NCI-H1105 treated with DMSO at 0.1 percent for 48 hours (cell line): Measurements from ENCODE around the gene LCE2D.
"Not testable (repeated sequence)": the region's sequence is repeated elsewhere in the genome, so short reads cannot be mapped to it uniquely, and the experiment has no call there.

Source experiments
- DNase-seq: peaks from one replicate; lab custom pipeline; 2025; lab: John Stamatoyannopoulos, UW

LCE2D gene, protein sequence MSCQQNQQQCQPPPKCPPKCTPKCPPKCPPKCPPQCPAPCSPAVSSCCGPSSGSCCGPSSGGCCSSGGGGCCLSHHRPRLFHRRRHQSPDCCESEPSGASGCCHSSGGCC

DNA sequence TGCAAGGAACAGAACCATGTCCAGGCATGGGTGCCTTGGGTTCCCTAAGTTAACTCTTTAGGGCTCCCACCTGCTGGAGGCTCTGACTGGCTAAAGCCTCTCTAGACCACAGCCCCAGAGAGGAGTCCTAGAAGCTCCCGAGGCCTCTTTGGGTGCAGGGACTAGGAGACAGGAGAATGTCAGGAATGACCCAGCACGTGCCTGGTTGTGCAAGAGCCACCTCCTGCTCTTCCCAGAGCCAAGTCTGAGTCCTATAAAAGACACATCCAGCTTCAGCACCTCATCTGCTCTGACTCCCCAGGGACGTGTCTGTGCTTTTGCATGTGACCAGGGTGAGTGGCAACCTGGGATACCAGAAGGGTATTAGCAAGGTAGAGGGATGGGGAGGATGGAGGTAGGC is at the start of gene LCE2D:
TSS of gene LCE2D (plus strand) at position 283 of the 400 bp plus-strand sequence. CDS start 726 bp downstream, outside the sequence.
- DNase-seq, result no peak

- DNase-seq, result no peak
Measured at GRCh38 chr1:152613511-152613910, 49.7 kb upstream of the LCE2D start, which contains the start of gene LCE3B. Gene LCE3B (plus strand): TSS chr1:152613811. CDS start chr1:152613811, 0 bp downstream.

DNA sequence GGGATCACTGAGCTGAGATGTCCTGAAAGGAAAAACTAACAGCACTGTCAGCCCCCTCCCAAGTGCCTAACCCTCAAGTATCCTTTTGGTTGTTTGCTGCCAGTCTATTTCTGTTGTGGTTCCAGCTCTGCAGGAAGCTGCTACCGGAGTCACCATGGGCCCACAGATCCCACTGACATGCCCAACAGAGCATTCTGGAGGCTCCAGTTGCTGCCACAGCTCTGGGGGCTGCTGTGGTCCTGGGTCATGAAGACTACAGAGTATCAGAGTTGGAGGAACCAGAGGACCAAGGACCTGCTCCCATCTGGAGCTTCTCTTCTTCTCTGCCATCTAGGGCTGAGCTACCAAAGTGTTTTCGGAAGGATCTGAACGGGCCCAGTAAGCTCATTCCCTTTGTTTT is 41.2 kb upstream of the LCE2D start:
- no peak for DNase-seq

GRCh38 chr1:152622803-152623202 is 40.4 kb upstream of the LCE2D start, which contains the start of gene LCE3A:
Gene LCE3A (minus strand): TSS chr1:152623103. CDS start chr1:152623103, 0 bp downstream.
- no peak for DNase-seq

DNA sequence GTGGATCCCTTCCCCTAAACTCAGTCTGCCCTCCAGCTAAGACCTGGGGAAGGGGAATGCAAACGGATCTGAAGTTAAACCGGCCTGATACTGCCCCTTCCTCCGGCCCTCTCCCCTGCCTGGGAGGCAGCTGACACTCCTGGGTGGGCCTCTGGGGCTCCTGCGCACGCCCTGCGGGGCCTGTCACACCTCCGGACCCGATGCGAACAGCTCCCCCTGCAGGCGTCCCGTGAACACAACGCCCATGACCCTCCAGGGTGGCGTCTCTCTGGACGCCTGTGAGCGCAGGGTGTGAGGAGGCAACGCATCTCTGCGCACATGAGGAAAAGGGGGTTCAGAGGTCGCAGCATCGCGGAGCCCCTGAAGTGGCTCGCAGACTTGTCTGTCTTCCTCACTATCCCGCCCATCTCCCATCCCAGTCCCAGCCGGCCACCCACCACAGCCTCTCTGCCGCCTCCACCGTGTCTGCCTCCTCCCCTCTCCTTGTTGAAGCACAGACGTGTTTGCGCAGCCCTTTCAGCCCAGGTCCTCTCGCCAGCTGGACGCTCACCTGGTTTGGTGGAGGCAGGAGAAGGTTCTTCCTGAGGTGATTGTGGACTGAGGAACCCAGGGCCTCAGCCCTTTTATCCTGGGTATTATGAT is 39.9 kb upstream of the LCE2D start:
- no peak for DNase-seq

- no peak for DNase-seq
Measured at GRCh38 chr1:152626744-152627143, 36.4 kb upstream of the LCE2D start.

DNA sequence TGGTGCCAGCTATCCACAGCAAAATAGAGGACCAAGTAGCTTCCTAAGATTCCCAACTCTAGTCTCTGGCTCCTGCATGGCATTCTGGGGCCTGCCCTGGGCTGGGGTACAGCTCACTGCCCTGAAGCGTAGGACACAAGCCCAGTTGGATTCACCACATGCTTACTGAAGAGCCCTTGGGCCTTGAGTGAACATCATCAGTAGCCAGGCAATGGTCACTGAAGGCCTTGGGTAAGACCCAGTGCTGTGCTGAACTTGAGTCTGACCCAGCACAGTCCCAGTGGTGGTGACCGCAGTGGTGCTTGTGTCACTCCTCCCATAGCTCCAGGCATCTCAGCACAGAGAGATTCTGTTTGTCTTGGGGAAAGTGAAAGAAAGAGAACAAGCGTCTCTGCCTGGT is 32.6 kb upstream of the LCE2D start:
- DNase-seq, result no peak

DNA sequence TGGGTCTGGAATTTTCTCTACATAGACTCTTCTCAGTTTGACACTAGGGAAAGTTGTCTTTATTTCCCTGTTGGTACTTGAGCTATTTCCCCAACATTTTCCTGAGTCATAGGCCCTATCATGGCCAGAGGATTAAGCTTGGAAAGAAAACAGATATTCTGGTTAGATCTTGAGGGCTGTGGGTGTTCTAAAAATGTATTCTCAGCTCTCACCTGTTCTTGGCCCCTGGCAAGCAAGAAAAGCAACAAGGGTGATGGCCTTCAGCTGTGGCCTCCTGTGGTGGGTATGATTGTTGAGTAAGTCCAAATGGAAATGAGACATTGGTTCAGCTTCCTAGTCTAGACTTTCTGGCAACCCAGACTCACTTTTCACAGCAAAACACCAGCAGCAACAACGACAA is 22.8 kb upstream of the LCE2D start:
- DNase-seq, result no peak

GRCh38 chr1:152643945-152644344 is 19.2 kb upstream of the LCE2D start:
- no peak for DNase-seq

DNA sequence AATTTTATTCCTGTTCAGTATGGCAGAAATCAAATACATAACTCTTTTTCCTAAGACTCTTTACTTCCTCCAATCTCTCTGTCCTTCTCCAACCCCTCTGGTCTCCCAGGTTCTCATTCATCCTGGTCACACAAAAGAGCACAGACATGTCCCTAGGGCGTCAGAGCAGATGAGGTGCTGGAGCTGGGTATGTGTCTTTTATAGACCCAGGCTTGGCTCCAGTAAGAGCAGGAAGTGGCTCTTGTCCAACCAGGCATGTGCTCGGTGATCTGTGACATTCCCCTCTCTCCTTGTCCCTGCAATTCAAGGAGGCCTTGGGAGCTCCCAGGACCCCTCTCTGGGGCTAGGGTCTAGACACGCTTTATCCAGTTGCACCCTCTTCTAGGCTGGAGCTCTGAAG is 18.0 kb upstream of the LCE2D start:
- no peak for DNase-seq

GRCh38 chr1:152646656-152647055 is 16.5 kb upstream of the LCE2D start:
- no peak for DNase-seq

DNA sequence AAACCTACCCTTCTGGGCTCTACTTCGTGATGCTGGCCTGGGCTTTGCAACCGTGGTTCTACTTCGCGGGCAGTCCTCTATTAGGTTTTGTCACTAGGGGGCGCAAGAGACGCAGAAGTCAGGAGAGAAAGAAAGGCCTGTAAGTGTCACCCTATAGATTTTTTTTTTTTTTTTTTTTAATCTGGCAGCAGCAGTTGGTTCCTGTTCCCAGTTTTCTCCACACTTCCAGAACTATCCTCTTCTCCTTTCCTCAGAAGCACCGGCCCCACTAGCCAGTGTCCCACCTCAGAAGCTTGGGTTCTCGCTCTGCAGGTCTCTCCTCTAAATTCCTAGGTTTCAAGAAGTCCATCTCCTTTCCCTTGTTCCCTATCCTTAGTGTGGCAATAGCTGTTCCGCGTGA is 9.1 kb upstream of the LCE2D start:
- DNase-seq, result peak; percentile 54

DNA sequence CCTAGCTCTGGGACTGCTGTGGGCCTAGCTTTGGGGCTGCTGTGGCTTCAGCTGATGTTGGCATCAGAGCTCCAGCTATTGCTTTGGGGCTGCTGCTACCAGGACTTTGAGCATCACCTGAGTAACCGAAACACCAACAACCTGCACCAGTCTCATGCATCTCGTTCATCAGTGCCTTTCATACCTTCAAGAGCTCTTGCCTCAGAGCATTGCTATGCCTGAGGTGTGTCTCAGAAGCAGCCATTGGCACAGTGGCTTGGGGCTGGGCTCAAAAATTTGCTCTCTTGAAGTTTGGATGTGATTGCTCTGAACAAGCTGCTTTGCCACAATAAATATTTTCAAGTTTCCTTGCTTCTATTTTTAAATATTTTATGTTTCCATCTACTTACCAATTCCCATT is 6.7 kb upstream of the LCE2D start:
- no peak for DNase-seq

- no peak for DNase-seq
Measured at GRCh38 chr1:152657677-152658076, 5.5 kb upstream of the LCE2D start.

DNA sequence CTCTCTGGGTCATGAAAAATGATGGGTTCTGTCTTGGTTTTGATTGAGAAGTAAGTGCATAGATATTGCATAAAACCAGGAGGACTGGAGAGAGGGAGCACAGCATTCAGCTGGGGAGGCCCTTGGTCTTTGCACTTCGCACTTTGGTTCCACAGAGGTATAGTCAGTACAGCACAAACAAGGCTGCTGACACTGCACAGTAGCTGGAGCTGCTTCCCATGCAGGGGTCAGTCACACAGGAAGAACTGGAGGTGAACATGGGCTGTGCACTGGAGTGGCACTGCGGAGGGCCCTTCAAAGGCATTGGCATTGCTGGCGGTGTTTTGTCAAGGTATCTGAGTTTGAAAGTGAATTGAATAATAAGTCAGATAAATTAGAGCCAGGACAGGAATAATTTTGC is 4.5 kb upstream of the LCE2D start:
- DNase-seq, result no peak

GRCh38 chr1:152666171-152666570 is 3.0 kb downstream of the LCE2D start:
- DNase-seq, result not testable (repeated sequence)

GRCh38 chr1:152667648-152668047 is 4.5 kb downstream of the LCE2D start:
- no peak for DNase-seq

GRCh38 chr1:152673016-152673415 is 9.8 kb downstream of the LCE2D start:
- DNase-seq, result no peak

DNA sequence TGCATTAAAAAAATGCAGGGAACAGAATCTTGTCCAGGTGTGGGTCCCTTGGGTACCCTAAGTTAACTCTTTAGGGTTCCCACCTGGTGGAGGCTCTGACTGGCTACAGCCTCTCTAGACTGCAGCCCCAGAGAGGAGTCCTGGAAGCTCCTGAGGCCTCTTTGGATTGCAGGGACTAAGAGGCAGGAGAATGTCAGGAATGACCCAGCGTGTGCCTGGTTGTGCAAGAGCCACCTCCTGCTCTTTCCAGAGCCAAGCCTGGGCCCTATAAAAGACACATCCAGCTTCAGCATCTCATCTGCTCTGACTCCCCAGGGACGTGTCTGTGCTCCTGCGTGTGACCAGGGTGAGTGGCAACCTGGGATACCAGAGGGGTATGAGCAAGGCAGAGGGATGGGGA is 11.8 kb downstream of the LCE2D start, which contains the start of gene LCE2C:
TSS of gene LCE2C (plus strand) at position 297 of the 400 bp plus-strand sequence. CDS start 737 bp downstream, outside the sequence.
- DNase-seq, result not testable (repeated sequence)

DNA sequence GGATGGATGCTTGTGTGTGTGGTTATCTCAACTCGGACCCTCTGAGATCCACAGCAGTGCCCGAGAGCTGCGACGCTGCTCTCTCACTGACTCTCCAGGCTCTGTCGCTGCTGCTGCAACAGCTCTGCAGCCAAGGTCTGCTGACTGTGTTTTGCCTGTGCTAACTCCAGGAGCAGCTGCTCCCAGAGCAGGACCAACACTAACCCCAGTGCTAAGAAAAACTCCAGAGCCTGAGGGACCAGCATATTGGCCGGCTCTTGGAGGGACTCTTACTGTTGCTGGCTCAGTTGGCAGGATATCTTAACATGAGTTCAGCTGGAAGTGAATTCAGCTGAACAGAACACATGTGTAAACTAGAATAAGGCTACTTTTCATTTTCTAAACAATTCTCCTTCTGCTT is 16.3 kb downstream of the LCE2D start:
- no peak for DNase-seq

DNA sequence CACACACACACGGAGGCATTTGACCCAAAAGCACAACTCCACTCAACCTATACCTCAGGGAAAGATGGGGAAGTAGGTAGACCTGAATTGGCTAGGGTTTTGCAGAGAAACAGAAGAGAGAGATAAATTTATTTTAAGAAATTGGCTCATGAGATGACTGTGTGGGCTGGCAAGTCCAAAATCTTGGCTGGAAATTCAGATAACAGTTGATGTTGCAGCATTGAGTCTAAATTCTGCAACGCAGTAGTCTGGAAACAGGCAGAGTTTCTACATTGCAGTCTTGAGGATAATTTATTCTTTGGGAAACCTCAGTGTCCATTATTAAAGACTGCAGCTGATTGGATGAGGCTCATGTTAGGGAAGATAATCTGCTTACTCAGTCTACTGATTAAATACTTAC is 18.4 kb downstream of the LCE2D start:
- no peak for DNase-seq

- DNase-seq, result no peak
Measured at GRCh38 chr1:152683846-152684245, 20.7 kb downstream of the LCE2D start.

- DNase-seq, result not testable (repeated sequence)
Measured at GRCh38 chr1:152685823-152686222, 22.6 kb downstream of the LCE2D start, which contains the start of gene LCE2B. Gene LCE2B (plus strand): TSS chr1:152686123. CDS start chr1:152686844, 721 bp downstream.
